ENCODE measurements around the gene MGLL.

MGLL gene

GRCh38 chr3:127736801-127737539 lies 85.3 kb downstream of the MGLL start:
- DNase-seq: no peak

- DNase-seq: peak in 1 of 2 donors; percentile 28
Measured at GRCh38 chr3:127735767-127736693, 86.3 kb downstream of the MGLL start.

GRCh38 chr3:127734754-127735473 lies 87.4 kb downstream of the MGLL start:
- DNase-seq: no peak

GRCh38 chr3:127734181-127734720 lies 88.1 kb downstream of the MGLL start:
- DNase-seq: no peak

- DNase-seq: no peak
Measured at GRCh38 chr3:127733781-127734180, 88.5 kb downstream of the MGLL start.

GRCh38 chr3:127732879-127733350 lies 89.4 kb downstream of the MGLL start:
- peak in 1 of 2 donors; percentile 52 for DNase-seq

GRCh38 chr3:127732303-127732702 lies 90.0 kb downstream of the MGLL start:
- DNase-seq: no peak

- DNase-seq: no peak
Measured at GRCh38 chr3:127731546-127732289, 90.6 kb downstream of the MGLL start.

GRCh38 chr3:127730666-127731295 lies 91.5 kb downstream of the MGLL start:
- no peak for DNase-seq

- no peak for DNase-seq
Measured at GRCh38 chr3:127730171-127730570, 92.1 kb downstream of the MGLL start.

GRCh38 chr3:127729556-127730056 lies 92.7 kb downstream of the MGLL start:
- peak in 1 of 2 donors; percentile 44 for DNase-seq

- no peak for DNase-seq
Measured at GRCh38 chr3:127728417-127729015, 93.8 kb downstream of the MGLL start.

- no peak for DNase-seq
Measured at GRCh38 chr3:127726894-127727293, 95.4 kb downstream of the MGLL start.

GRCh38 chr3:127723011-127723567 lies 99.2 kb downstream of the MGLL start:
- DNase-seq: no peak

GRCh38 chr3:127722091-127722784 lies 100.1 kb downstream of the MGLL start:
- DNase-seq: no peak

GRCh38 chr3:127720985-127721935 lies 101.1 kb downstream of the MGLL start:
- DNase-seq: no peak

- DNase-seq: no peak
Measured at GRCh38 chr3:127720161-127720823, 102.0 kb downstream of the MGLL start.

GRCh38 chr3:127719369-127719768 lies 102.9 kb downstream of the MGLL start:
- DNase-seq: no peak
